AG10803 (cell line): ENCODE data around the gene B3GALT5.

Experiments used
- DNase-seq: peaks from one replicate; pipeline ENCODE4 v3.0.0; 2010; ENCODE audit warnings: low read depth
- H3K4me3 ChIP-seq: 2 replicates; pipeline ENCODE4 v1.5.1; 2011; ENCODE audit warnings: mild to moderate bottlenecking, low read length, control low read depth
- TF ChIP-seq, protein P1 (sequence below): conservative IDR thresholded peaks from 2 replicates; pipeline ENCODE4 v1.5.1; 2011; ENCODE audit warnings: mild to moderate bottlenecking, low read length, control low read depth, inconsistent platforms

The B3GALT5 gene, protein sequence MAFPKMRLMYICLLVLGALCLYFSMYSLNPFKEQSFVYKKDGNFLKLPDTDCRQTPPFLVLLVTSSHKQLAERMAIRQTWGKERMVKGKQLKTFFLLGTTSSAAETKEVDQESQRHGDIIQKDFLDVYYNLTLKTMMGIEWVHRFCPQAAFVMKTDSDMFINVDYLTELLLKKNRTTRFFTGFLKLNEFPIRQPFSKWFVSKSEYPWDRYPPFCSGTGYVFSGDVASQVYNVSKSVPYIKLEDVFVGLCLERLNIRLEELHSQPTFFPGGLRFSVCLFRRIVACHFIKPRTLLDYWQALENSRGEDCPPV

DNA sequence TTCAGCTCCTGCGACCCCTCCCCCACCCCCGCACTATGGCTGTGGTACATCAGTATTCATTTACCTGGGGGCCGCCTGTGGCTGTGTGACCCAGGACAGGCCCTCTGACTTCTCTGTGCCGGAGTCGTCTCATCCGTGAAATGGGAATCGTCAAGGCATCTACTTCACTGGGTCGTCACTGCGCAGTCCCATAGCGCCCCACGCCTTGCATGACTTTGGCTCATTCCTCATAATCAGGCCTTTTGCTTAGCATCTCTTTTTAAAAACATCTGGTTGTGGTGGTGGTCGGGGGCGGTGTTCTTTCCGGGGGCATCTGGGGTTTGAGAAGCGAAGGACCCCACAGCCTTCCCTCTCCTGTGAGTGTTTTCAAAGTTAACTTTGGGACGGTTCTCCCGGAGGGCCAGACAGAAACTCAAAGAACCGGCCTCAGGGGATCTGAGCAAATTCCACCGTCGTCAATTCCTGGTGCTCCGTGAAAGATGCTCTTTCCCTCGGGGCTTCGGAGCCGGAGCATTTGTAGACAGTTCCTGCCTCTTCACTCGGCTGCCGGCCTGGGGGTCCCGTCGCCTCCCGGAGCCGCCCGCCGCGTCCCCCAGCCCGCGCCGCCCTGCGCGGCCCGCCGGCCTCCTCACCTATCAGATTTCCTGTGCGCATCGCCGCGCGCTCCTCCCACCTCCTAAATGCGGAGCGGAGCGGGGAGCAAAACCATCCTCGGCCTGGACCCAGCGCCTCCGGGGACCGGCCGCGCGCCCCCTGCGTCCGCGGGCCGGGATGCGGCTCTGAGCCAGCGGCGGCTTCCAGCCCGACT is at the start of gene B3GALT5:
TSS of gene B3GALT5 (plus strand) at position 708 of the 808 bp plus-strand sequence. CDS start 47,620 bp downstream, outside the sequence.
- peak within 1 kb of the TSS; percentile 59 for H3K4me3 ChIP-seq
- DNase-seq, result peak; percentile 30
- TF ChIP-seq, protein P1, sequence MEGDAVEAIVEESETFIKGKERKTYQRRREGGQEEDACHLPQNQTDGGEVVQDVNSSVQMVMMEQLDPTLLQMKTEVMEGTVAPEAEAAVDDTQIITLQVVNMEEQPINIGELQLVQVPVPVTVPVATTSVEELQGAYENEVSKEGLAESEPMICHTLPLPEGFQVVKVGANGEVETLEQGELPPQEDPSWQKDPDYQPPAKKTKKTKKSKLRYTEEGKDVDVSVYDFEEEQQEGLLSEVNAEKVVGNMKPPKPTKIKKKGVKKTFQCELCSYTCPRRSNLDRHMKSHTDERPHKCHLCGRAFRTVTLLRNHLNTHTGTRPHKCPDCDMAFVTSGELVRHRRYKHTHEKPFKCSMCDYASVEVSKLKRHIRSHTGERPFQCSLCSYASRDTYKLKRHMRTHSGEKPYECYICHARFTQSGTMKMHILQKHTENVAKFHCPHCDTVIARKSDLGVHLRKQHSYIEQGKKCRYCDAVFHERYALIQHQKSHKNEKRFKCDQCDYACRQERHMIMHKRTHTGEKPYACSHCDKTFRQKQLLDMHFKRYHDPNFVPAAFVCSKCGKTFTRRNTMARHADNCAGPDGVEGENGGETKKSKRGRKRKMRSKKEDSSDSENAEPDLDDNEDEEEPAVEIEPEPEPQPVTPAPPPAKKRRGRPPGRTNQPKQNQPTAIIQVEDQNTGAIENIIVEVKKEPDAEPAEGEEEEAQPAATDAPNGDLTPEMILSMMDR, result no peak

- no peak for DNase-seq
- H3K4me3 ChIP-seq, result no peak overlapping the region
- TF ChIP-seq, protein P1, result no peak
These were observed 48.5 kb upstream of the B3GALT5 start for GRCh38 chr21:39564200-39564599.

- H3K4me3 ChIP-seq, result no peak overlapping the region
- TF ChIP-seq, protein P1, result no peak
- no peak for DNase-seq
These were observed 45.4 kb upstream of the B3GALT5 start for GRCh38 chr21:39567180-39567972.

GRCh38 chr21:39568361-39568760 is 44.4 kb upstream of the B3GALT5 start:
- TF ChIP-seq, protein P1, result no peak
- H3K4me3 ChIP-seq, result no peak overlapping the region
- no peak for DNase-seq

- DNase-seq, result peak; percentile 3
- H3K4me3 ChIP-seq, result no peak overlapping the region
- TF ChIP-seq, protein P1, result no peak
These were observed 37.0 kb upstream of the B3GALT5 start for GRCh38 chr21:39575775-39576174.

DNA sequence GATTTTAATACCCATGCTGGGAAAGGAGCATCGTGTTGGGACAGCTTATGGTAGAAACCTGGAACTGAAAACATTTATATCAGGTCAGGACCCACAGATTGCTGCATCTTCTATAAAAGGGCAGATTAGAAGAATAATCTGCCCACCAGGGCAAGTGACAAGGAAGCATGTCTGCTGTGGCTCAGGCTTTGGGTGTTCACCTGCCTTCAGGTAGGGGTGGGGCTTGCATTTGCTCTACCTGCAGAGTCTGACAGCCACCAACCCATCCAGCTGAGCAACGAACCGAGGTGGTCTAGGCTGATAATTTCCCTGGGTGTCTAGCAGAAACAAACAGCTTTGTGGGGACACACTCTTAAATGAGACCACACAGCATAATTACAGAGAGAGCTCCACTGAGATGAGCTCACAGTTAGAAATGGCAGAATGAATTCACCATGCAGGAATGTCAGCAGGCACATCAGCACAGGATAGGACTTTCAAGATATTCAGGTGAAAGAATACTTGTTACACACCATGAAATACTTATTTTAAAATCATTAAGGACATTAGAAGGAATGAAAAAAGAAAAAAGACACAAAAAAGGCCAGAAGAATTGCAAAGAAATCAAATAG is 36.1 kb upstream of the B3GALT5 start:
- DNase-seq, result no peak
- H3K4me3 ChIP-seq, result no peak overlapping the region
- TF ChIP-seq, protein P1, result no peak
